ENCODE data around the gene DMC1.

DNA sequence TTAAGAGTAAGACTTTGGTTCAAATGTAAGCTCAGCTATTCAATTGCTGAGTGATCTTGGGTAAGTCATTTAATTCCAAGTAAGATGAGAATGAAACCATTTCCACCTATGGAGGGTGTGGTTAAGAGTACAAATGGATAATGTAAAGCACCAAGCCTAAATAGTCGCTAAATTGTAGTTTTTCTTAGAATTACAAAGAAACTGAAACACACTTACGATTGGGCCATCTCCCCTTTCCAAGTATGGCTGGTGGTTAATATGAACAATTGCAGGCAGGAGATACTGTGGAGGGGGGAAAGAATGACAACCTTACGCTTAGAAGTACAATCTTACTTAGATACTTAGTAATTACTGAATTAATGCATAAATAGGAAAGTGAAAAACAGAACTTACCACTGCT lies 72.1 kb downstream of the DMC1 start:
- TF ChIP-seq, protein P1, sequence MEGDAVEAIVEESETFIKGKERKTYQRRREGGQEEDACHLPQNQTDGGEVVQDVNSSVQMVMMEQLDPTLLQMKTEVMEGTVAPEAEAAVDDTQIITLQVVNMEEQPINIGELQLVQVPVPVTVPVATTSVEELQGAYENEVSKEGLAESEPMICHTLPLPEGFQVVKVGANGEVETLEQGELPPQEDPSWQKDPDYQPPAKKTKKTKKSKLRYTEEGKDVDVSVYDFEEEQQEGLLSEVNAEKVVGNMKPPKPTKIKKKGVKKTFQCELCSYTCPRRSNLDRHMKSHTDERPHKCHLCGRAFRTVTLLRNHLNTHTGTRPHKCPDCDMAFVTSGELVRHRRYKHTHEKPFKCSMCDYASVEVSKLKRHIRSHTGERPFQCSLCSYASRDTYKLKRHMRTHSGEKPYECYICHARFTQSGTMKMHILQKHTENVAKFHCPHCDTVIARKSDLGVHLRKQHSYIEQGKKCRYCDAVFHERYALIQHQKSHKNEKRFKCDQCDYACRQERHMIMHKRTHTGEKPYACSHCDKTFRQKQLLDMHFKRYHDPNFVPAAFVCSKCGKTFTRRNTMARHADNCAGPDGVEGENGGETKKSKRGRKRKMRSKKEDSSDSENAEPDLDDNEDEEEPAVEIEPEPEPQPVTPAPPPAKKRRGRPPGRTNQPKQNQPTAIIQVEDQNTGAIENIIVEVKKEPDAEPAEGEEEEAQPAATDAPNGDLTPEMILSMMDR (IDR thresholded peaks at IDR 0.05), result no peak
- TF ChIP-seq, protein P2, sequence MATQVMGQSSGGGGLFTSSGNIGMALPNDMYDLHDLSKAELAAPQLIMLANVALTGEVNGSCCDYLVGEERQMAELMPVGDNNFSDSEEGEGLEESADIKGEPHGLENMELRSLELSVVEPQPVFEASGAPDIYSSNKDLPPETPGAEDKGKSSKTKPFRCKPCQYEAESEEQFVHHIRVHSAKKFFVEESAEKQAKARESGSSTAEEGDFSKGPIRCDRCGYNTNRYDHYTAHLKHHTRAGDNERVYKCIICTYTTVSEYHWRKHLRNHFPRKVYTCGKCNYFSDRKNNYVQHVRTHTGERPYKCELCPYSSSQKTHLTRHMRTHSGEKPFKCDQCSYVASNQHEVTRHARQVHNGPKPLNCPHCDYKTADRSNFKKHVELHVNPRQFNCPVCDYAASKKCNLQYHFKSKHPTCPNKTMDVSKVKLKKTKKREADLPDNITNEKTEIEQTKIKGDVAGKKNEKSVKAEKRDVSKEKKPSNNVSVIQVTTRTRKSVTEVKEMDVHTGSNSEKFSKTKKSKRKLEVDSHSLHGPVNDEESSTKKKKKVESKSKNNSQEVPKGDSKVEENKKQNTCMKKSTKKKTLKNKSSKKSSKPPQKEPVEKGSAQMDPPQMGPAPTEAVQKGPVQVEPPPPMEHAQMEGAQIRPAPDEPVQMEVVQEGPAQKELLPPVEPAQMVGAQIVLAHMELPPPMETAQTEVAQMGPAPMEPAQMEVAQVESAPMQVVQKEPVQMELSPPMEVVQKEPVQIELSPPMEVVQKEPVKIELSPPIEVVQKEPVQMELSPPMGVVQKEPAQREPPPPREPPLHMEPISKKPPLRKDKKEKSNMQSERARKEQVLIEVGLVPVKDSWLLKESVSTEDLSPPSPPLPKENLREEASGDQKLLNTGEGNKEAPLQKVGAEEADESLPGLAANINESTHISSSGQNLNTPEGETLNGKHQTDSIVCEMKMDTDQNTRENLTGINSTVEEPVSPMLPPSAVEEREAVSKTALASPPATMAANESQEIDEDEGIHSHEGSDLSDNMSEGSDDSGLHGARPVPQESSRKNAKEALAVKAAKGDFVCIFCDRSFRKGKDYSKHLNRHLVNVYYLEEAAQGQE (IDR thresholded peaks at IDR 0.05; ENCODE audit: insufficient read depth in 1 of 2, low read depth in 2 of 2, low read length in 1 of 2), result no peak
- no peak for TF ChIP-seq TCF7L2 (IDR thresholded peaks at IDR 0.05; ENCODE audit: low read depth, low read length)
- TF ChIP-seq SIN3A (IDR thresholded peaks at IDR 0.05; ENCODE audit: borderline replicate concordance, insufficient read depth, low read depth, low read length), result no peak
- no peak for TF ChIP-seq POLR2AphosphoS5 (IDR thresholded peaks at IDR 0.05; ENCODE audit: low read depth, low read length)
